MM.1S (cell line): Measurements from ENCODE around the gene ZC3H12C.

ENCODE experiments used
- DNase-seq: peaks from one replicate; pipeline ENCODE4 v3.0.0-alpha.2; 2015
- H2AFZ ChIP-seq: fragments of 300-600 bp; sonication (generic); 2 replicates; pipeline ENCODE4 v1.6.0; 2016; ENCODE audit warnings: antibody characterized with exemption, low read length
- H3F3A ChIP-seq: fragments of 300-600 bp; sonication (generic); 2 replicates; pipeline ENCODE4 v1.6.1; 2016; ENCODE audit warnings: mild to moderate bottlenecking, antibody characterized with exemption, low read length, moderate library complexity, mixed read lengths; ENCODE audit not compliant: insufficient read depth
- H3K27ac ChIP-seq: fragments of 300-600 bp; sonication (generic); 2 replicates; pipeline ENCODE4 v1.5.1; 2016; ENCODE audit warnings: mild to moderate bottlenecking, low read length
- H3K27me3 ChIP-seq: fragments of 300-600 bp; sonication (generic); replicated peaks from 2 replicates; pipeline ENCODE4 v1.6.0; 2016; ENCODE audit warnings: low read length; ENCODE audit not compliant: insufficient read depth
- H3K36me3 ChIP-seq: fragments of 300-600 bp; sonication (generic); replicated peaks from 2 replicates; pipeline ENCODE4 v1.6.1; 2016; ENCODE audit warnings: mild to moderate bottlenecking, low read length, mixed read lengths; ENCODE audit not compliant: insufficient read depth
- H3K4me1 ChIP-seq: fragments of 300-600 bp; sonication (generic); 2 replicates; pipeline ENCODE4 v1.6.1; 2016; ENCODE audit warnings: low read length, mixed read lengths
- H3K4me2 ChIP-seq: fragments of 300-600 bp; sonication (generic); 2 replicates; pipeline ENCODE4 v1.6.0; 2016; ENCODE audit warnings: low read depth, low read length
- H3K4me3 ChIP-seq: fragments of 300-600 bp; sonication (generic); 2 replicates; pipeline ENCODE4 v1.5.1; 2016; ENCODE audit warnings: low read length, mixed read lengths
- H3K79me2 ChIP-seq: fragments of 300-600 bp; sonication (generic); 2 replicates; pipeline ENCODE4 v1.6.1; 2016; ENCODE audit warnings: mixed run types, low read length, mixed read lengths
- H3K9ac ChIP-seq: fragments of 300-600 bp; sonication (generic); 2 replicates; pipeline ENCODE4 v1.6.1; 2016; ENCODE audit warnings: low read length, mixed read lengths
- H3K9me2 ChIP-seq: fragments of 300-600 bp; sonication (generic); replicated peaks from 2 replicates; pipeline ENCODE4 v1.6.1; 2016; ENCODE audit warnings: mild to moderate bottlenecking, low read length, mixed read lengths; ENCODE audit not compliant: insufficient read depth
- H3K9me3 ChIP-seq: fragments of 300-600 bp; sonication (generic); replicated peaks from 2 replicates; pipeline ENCODE4 v1.6.1; 2016; ENCODE audit warnings: mild to moderate bottlenecking, low read length, mixed read lengths; ENCODE audit not compliant: insufficient read depth
- H4K20me1 ChIP-seq: fragments of 300-600 bp; sonication (generic); 2 replicates; pipeline ENCODE4 v1.6.1; 2016; ENCODE audit warnings: mild to moderate bottlenecking, low read length, moderate library complexity, mixed read lengths; ENCODE audit not compliant: insufficient read depth
- CTCF ChIP-seq: fragments of 300-600 bp; sonication (generic); IDR thresholded peaks from 2 replicates; pipeline ENCODE4 v1.5.1; 2016; ENCODE audit warnings: antibody characterized with exemption, low read length, mixed read lengths
- EZH2 ChIP-seq: fragments of 300-600 bp; sonication (generic); optimal IDR thresholded peaks from 2 replicates; pipeline ENCODE3; 2017; ENCODE audit warnings: low read depth, mild to moderate bottlenecking, antibody characterized with exemption, low read length, mixed read lengths
- EZH2phosphoT487 ChIP-seq: fragments of 300-600 bp; sonication (generic); IDR thresholded peaks from 2 replicates; pipeline ENCODE4 v1.6.1; 2018; ENCODE audit warnings: antibody characterized with exemption, low read length

The ZC3H12C gene

GRCh38 chr11:110156503-110156902 is 63.3 kb downstream of the ZC3H12C start:
- H3K27ac ChIP-seq: no peak overlapping the region

GRCh38 chr11:110158317-110159200 is 65.4 kb downstream of the ZC3H12C start:
- Histone ChIP-seq H2AFZ (no peak overlapping the region), H4K20me1 (no peaks in the 10 kb centered on the region), H3K9me2 (no peaks in the 10 kb centered on the region), H3K79me2 (no peaks in the 10 kb centered on the region), H3F3A (no peaks in the 10 kb centered on the region; the same call in 1 of the 2 replicates), H3K4me3 (no peak overlapping the region), H3K36me3 (no peaks in the 10 kb centered on the region; the same call in 1 of the 2 replicates), H3K27me3 (no peaks in the 10 kb centered on the region), H3K9ac (no peak overlapping the region), H3K4me1 (no peaks in the 10 kb centered on the region), H3K4me2 (no peak overlapping the region), H3K27ac (no peak overlapping the region), H3K9me3 (no peaks in the 10 kb centered on the region)
- DNase-seq: no peak
- TF ChIP-seq EZH2: no peak
- no peak for TF ChIP-seq EZH2phosphoT487
- no peak for TF ChIP-seq CTCF

More at GRCh38 chr11:110156503-110156902, 63.3 kb downstream of the ZC3H12C start:
- no peak overlapping the region for H2AFZ ChIP-seq
- H3F3A ChIP-seq: no peaks in the 10 kb centered on the region
- no peaks in the 10 kb centered on the region for H3K4me1 ChIP-seq
- H3K4me3 ChIP-seq: no peak overlapping the region
- H3K27me3 ChIP-seq: no peaks in the 10 kb centered on the region
- TF ChIP-seq EZH2phosphoT487 (no peak), CTCF (no peak), EZH2 (no peak)
- H3K4me2 ChIP-seq: no peak overlapping the region
- no peaks in the 10 kb centered on the region for H3K79me2 ChIP-seq
- H3K9me2 ChIP-seq: no peaks in the 10 kb centered on the region
- H3K36me3 ChIP-seq: no peaks in the 10 kb centered on the region; the same call in 1 of the 2 replicates
- DNase-seq: no peak
- H3K9me3 ChIP-seq: no peaks in the 10 kb centered on the region
- no peak overlapping the region for H3K9ac ChIP-seq
- no peaks in the 10 kb centered on the region for H4K20me1 ChIP-seq

- Histone ChIP-seq H3K9ac (no peak overlapping the region), H3K4me3 (no peak overlapping the region), H3K9me3 (no peaks in the 10 kb centered on the region), H3K9me2 (no peaks in the 10 kb centered on the region), H2AFZ (no peak overlapping the region), H3K27me3 (no peaks in the 10 kb centered on the region), H3K4me2 (no peak overlapping the region), H3K27ac (no peak overlapping the region), H4K20me1 (no peaks in the 10 kb centered on the region), H3K4me1 (no peaks in the 10 kb centered on the region), H3F3A (no peaks in the 10 kb centered on the region; the same call in 1 of the 2 replicates), H3K79me2 (no peaks in the 10 kb centered on the region), H3K36me3 (no peaks in the 10 kb centered on the region; the same call in 1 of the 2 replicates)
- no peak for TF ChIP-seq CTCF
- TF ChIP-seq EZH2phosphoT487: no peak
- no peak for TF ChIP-seq EZH2
- DNase-seq: no peak
Observed at GRCh38 chr11:110159476-110159875, 66.3 kb downstream of the ZC3H12C start.
